Esophagus (tissue), 2 donors: ENCODE results near the gene DOLPP1. TPM values are rescaled to one million over a fixed set of nuclear protein-coding genes. Genes with fewer than 3 reads are reported as not detected.
"Not testable (repeated sequence)": the region's sequence is repeated elsewhere in the genome, so short reads cannot be mapped to it uniquely, and the experiment has no call there.

Source experiments
- H3K27ac ChIP-seq, 2 donors: one replicate each; pipeline ENCODE4 v1.5.1; 2013; ENCODE audit warnings: low read depth in 2 of 2, mild to moderate bottlenecking in 2 of 2, inconsistent platforms in 1 of 2, low read length in 1 of 2, moderate library complexity in 1 of 2
- H3K27me3 ChIP-seq, 2 donors: one replicate each; pipeline ENCODE4 v1.6.1; 2013; ENCODE audit warnings: low read length in 2 of 2, control low read depth in 1 of 2, mild to moderate bottlenecking in 1 of 2; ENCODE audit not compliant: insufficient read depth in 2 of 2, control insufficient read depth in 1 of 2
- H3K36me3 ChIP-seq, 2 donors: one replicate each; pipeline ENCODE4 v1.6.1; 2013; ENCODE audit warnings: low read length in 1 of 2; ENCODE audit not compliant: control insufficient read depth in 2 of 2, insufficient read depth in 2 of 2
- H3K4me1 ChIP-seq, 2 donors: one replicate each; pipeline ENCODE4 v1.6.1; 2013; ENCODE audit warnings: low read length in 1 of 2; ENCODE audit not compliant: control insufficient read depth in 2 of 2, insufficient read depth in 2 of 2
- H3K4me3 ChIP-seq, 2 donors: one replicate each; pipeline ENCODE4 v1.5.1; 2013; ENCODE audit warnings: low read length in 2 of 2, mild to moderate bottlenecking in 2 of 2, low read depth in 1 of 2, moderate library complexity in 1 of 2
- H3K9me3 ChIP-seq, 2 donors: one replicate each; pipeline ENCODE4 v1.6.1; 2013; ENCODE audit warnings: mild to moderate bottlenecking in 2 of 2, low read depth in 1 of 2, low read length in 1 of 2, moderate library complexity in 1 of 2; ENCODE audit not compliant: control insufficient read depth in 2 of 2, insufficient read depth in 1 of 2
- WGBS, 2 donors: extraction: QIAGEN DNeasy Blood & Tissue Kit; methylation state at CpG; one replicate each; pipeline ENCODE4 v1.1.7; 2013; 5-methylcytosine and 5-hydroxymethylcytosine counted together
- polyA plus RNA-seq, 2 donors: library from polyadenylated mRNA; stranded (reverse); fragments of 200-250 nt; gene quantifications; one replicate each; pipeline ENCODE4 v1.2.3, GENCODE V29; 2013
- donor health status: healthy with polysubstance abuse.
- donor health status: Bipolar disorder and iron deficiency.

DOLPP1 gene
- 10 to 100 TPM; 11.4 to 16.5 TPM for polyA plus RNA-seq

DNA sequence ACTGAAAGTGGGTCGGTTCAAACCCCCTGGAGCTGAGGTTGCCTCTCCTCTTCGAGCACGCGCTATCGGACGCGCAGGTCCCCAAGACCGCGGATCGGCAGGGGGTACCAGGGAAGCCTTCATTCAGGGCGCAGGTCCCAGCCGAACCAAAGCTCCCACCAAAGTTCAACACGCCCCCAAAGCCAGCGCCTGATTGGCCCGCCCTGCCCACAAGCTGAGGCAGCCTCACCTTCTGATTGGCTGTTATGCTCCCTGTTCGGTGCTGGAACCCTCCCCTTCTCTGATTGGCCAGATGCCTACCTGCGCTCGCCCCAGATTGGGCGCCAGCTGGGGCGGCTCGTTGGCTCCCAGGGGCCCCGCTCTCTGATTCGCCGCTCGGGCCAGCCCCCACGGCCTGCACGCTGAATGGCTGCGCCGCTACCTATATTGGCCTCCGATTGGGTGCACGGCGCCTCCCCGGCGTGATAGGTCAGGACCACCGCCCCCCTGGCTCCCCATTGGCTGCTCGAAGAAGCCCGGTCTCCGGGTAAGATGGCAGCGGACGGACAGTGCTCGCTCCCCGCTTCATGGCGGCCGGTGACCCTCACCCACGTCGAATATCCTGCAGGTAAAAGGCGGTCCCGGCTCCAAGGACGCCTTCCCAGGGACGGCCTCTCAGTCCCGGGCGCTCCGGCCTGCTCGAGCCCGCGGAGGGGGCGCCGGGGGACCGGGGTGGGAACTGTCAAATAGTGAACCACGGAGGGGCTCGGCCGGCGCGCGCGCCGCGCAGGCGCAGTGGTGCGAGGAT is at the start of gene DOLPP1:
Gene DOLPP1 (plus strand): TSS at position 511 of the 787 bp plus-strand sequence. CDS start 21 bp downstream, at position 532.
- peaks cover 6 to 26% of the 10 kb centered on the region in 2 donors for H3K4me1 ChIP-seq
- peak within 1 kb of the TSS; percentile 79 to 89 for H3K27ac ChIP-seq
- H3K4me3 ChIP-seq, result peak within 1 kb of the TSS; percentile 70 to 77
- WGBS, 2 donors, result 0% methylated on average over 69 to 70 of the region's 70 CpGs
- peaks cover 0 to 12% of the 10 kb centered on the region in 2 donors for H3K36me3 ChIP-seq
- no peaks in the 10 kb centered on the region for H3K27me3 ChIP-seq
- H3K9me3 ChIP-seq, result no peaks in the 10 kb centered on the region

GRCh38 chr9:129031514-129031913 is 49.4 kb upstream of the DOLPP1 start:
- Histone ChIP-seq H3K27ac (no peak overlapping the region), H3K27me3 (no peaks in the 10 kb centered on the region), H3K9me3 (no peaks in the 10 kb centered on the region), H3K4me3 (no peak overlapping the region), H3K36me3 (no peaks in the 10 kb centered on the region), H3K4me1 (peaks cover 0 to 6% of the 10 kb centered on the region in 2 donors)
- 65 to 72% methylated on average over 4 of the region's 4 CpGs for WGBS, 2 donors

- Histone ChIP-seq H3K4me1 (peaks cover 4 to 7% of the 10 kb centered on the region in 2 donors), H3K27me3 (no peaks in the 10 kb centered on the region), H3K9me3 (no peaks in the 10 kb centered on the region), H3K27ac (no peak overlapping the region), H3K36me3 (no peaks in the 10 kb centered on the region), H3K4me3 (no peak overlapping the region)
- 81 to 87% methylated on average over 12 of the region's 12 CpGs for WGBS, 2 donors
Measured at GRCh38 chr9:129032541-129033159, 48.3 kb upstream of the DOLPP1 start.

- Histone ChIP-seq H3K27me3 (no peaks in the 10 kb centered on the region), H3K4me1 (peaks cover 8 to 12% of the 10 kb centered on the region in 2 donors), H3K27ac (no peak overlapping the region), H3K36me3 (no peaks in the 10 kb centered on the region), H3K4me3 (no peak overlapping the region), H3K9me3 (no peaks in the 10 kb centered on the region)
- 85 to 92% methylated on average over 8 of the region's 8 CpGs for WGBS, 2 donors
Measured at GRCh38 chr9:129033216-129033615, 47.7 kb upstream of the DOLPP1 start.

DNA sequence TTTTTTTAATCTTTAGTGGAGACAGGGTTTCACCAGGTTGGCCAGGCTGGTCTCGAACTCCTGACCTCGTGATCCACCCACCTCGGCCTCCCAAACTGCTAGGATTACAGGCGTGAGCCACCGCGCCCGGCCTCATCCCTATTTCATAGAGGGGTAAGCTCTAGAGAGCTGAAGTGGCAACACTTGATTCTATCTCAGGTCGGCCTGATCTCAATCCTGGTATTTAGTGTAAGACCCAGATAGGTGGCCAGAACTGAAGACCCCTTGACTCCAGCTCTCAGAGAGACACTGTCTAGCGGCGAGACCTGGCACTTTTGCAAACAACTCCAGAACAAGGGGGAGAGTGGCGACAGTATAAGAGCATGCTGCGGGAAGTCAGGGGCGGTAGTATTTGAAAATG is 45.1 kb upstream of the DOLPP1 start:
- Histone ChIP-seq H3K27ac (peak overlapping the region; percentile 50 to 90), H3K4me3 (peak overlapping the region in 1 of 2 donors; percentile 87), H3K4me1 (peaks cover 8 to 15% of the 10 kb centered on the region in 2 donors)
- 38 to 42% methylated on average over 13 of the region's 13 CpGs for WGBS, 2 donors
- not testable (repeated sequence) for H3K36me3 ChIP-seq, H3K27me3 ChIP-seq, H3K9me3 ChIP-seq

DNA sequence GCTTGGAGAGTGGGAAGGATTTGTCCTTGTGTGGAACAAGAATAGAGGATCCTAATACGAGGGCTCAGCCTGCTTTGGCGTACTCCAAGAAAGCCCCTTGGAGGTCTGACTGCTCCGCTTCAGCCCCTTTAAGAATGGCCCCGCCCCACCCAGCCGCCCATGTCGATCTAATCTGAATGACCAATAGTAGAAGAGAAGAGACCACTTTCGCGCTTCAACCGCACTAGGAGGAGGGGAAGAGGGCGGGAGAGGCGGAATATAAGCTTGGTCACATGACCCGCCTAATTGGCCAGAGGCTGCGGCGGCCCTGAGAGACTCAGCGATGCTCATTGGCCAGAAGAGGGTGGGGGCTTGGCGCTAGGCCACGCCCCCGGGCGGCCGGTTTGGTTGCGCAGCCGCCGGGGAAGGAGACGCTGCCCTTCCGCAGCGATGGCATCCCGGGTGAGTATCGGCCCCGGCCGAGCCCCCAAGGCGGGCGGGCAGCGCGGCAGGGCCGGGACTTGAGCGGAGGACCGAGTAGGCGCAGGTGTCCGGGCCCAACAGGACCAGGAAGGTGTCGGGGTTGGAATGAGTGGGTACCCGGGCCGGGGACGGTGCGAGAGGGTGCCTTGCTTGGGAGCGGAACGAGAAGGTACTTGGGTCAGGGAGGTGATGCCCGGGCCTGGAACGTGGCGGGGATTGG is 44.5 kb upstream of the DOLPP1 start, which contains the start of gene MIGA2:
Gene MIGA2 (plus strand): TSS at position 386 of the 682 bp plus-strand sequence. CDS start 3,969 bp downstream, outside the sequence.
- WGBS, 2 donors, result 0% methylated on average over 49 of the region's 49 CpGs
- Histone ChIP-seq H3K27ac (peak within 1 kb of the TSS; percentile 89 to 90), H3K4me1 (peaks cover 8 to 15% of the 10 kb centered on the region in 2 donors), H3K4me3 (peak within 1 kb of the TSS; percentile 82 to 87), H3K36me3 (peaks cover 0 to 4% of the 10 kb centered on the region in 2 donors), H3K9me3 (no peaks in the 10 kb centered on the region), H3K27me3 (no peaks in the 10 kb centered on the region)

GRCh38 chr9:129036923-129037766 is 43.8 kb upstream of the DOLPP1 start:
- Histone ChIP-seq H3K9me3 (no peaks in the 10 kb centered on the region), H3K36me3 (peaks cover 0 to 12% of the 10 kb centered on the region in 2 donors), H3K27ac (peak overlapping the region; percentile 89 to 90), H3K4me3 (peak overlapping the region; percentile 82 to 87), H3K4me1 (peaks cover 8 to 15% of the 10 kb centered on the region in 2 donors), H3K27me3 (no peaks in the 10 kb centered on the region)
- 9% methylated on average over 32 of the region's 32 CpGs for WGBS, 2 donors

DNA sequence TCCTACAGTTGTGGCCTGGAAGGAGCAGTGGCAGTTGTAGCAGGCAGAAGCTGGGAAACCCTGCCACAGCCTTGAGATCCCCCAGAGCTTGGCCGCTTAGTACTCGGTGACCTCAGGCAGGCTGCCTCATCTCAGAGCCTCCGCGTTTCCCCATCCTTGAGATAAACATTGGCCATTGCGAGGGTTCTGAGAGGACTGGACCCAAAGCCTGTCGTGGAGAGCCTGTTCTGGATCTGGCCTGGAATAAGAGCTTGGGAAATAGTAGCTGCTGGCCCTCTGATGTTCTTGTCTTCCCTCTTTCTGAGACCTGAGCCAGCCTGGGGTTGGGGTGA is 43.2 kb upstream of the DOLPP1 start:
- Histone ChIP-seq H3K27me3 (no peaks in the 10 kb centered on the region), H3K9me3 (no peaks in the 10 kb centered on the region), H3K4me3 (peak overlapping the region; percentile 82 to 87), H3K4me1 (peaks cover 8 to 15% of the 10 kb centered on the region in 2 donors), H3K27ac (peak overlapping the region; percentile 48 to 90), H3K36me3 (peaks cover 5 to 18% of the 10 kb centered on the region in 2 donors)
- WGBS, 2 donors, result 32 to 44% methylated on average over 6 of the region's 6 CpGs
